Sigmoid colon (tissue), 4 donors: ENCODE data around the gene PUM1.
"Not testable (repeated sequence)": the region's sequence is repeated elsewhere in the genome, so short reads cannot be mapped to it uniquely, and the experiment has no call there.

Source experiments
- CTCF ChIP-seq, 4 experiments: fragments of 450-650 bp in 3 of 4; fragments of 200-600 bp in 1 of 4; IDR thresholded peaks; one replicate each; pipeline ENCODE4 v1.5.1; 2016 to 2019; ENCODE audit warnings: antibody characterized with exemption in 4 of 4, mild to moderate bottlenecking in 3 of 4, moderate library complexity in 2 of 4
- EP300 ChIP-seq, 4 donors: sonication (generic); formaldehyde crosslinking; IDR thresholded peaks; one replicate each; pipeline ENCODE4 v1.6.1; 2017; ENCODE audit warnings: antibody characterized with exemption in 4 of 4
- POLR2A ChIP-seq, 2 donors: fragments of 450-650 bp; IDR thresholded peaks; one replicate each; pipeline ENCODE4 v1.6.1; 2016; ENCODE audit warnings: antibody characterized with exemption in 2 of 2, mild to moderate bottlenecking in 2 of 2, moderate library complexity in 2 of 2
- POLR2AphosphoS5 ChIP-seq, 4 donors: sonication (generic); formaldehyde crosslinking; IDR thresholded peaks; one replicate each; pipeline ENCODE4 v1.6.1; 2017; ENCODE audit warnings: antibody characterized with exemption in 4 of 4

GRCh38 chr1:30948813-30949486 is 116.6 kb downstream of the PUM1 start:
- TF ChIP-seq CTCF, POLR2A, POLR2AphosphoS5, EP300 (IDR thresholded peaks at IDR 0.05): not testable (repeated sequence)
